ENCODE data around the gene LMBRD1. TPM values are rescaled to one million over a fixed set of nuclear protein-coding genes. Genes with fewer than 3 reads are reported as not detected.

Gene LMBRD1
- total RNA-seq, 4 donors from 2014 or later = 24.4 to 32.9 (median 28.9) TPM

GRCh38 chr6:69775941-69776340, 20.9 kb downstream of the LMBRD1 start:
- H3K9me3 ChIP-seq = no peaks in the 10 kb centered on the region
- intact Hi-C loops (cut with DNase I; ENCODE audit: low total_unique reads) = no loop called here
- H3K27me3 ChIP-seq = no peaks in the 10 kb centered on the region
- in situ Hi-C loops (cut with MboI; ENCODE audit: low sequenced_read_pairs in 4 of 4) = loop anchor here in 1 of 4 donors (25.0 kb wide), 1 partner anchor 786 kb away; the partner anchor contains the start of gene SDHAF4
- peaks cover 3 to 8% of the 10 kb centered on the region in 2 donors for H3K4me1 ChIP-seq
- no peak for TF ChIP-seq POLR2A (IDR thresholded peaks at IDR 0.05)
- no peak for TF ChIP-seq CTCF (IDR thresholded peaks at IDR 0.05 in 4 of 5, conservative IDR thresholded peaks at IDR 0.05 in 1 of 5)
- DNase-seq (no peak), ATAC-seq (no peak)
- H3K27ac ChIP-seq = no peak overlapping the region
- peaks cover 0 to 6% of the 10 kb centered on the region in 2 donors for H3K36me3 ChIP-seq
- no peak overlapping the region for H3K4me3 ChIP-seq

- TF ChIP-seq CTCF (IDR thresholded peaks at IDR 0.05 in 4 of 5, conservative IDR thresholded peaks at IDR 0.05 in 1 of 5) = no peak
- no peak for TF ChIP-seq POLR2A (IDR thresholded peaks at IDR 0.05)
- in situ Hi-C loops (cut with MboI; ENCODE audit: low sequenced_read_pairs in 4 of 4) = loop anchor here in 1 of 4 donors (25.0 kb wide), 1 partner anchor 787 kb away; the partner anchor contains the start of gene SDHAF4
- no peak overlapping the region for H3K4me3 ChIP-seq
These were observed 21.3 kb downstream of the LMBRD1 start for GRCh38 chr6:69775585-69775849.

GRCh38 chr6:69774740-69775584, 21.8 kb downstream of the LMBRD1 start:
- no peak overlapping the region for H3K4me3 ChIP-seq
- ATAC-seq (no peak), DNase-seq (no peak)
- peaks cover 0 to 6% of the 10 kb centered on the region in 2 donors for H3K36me3 ChIP-seq
- TF ChIP-seq CTCF (IDR thresholded peaks at IDR 0.05 in 4 of 5, conservative IDR thresholded peaks at IDR 0.05 in 1 of 5) = no peak
- TF ChIP-seq POLR2A (IDR thresholded peaks at IDR 0.05) = no peak
- H3K9me3 ChIP-seq = no peaks in the 10 kb centered on the region
- intact Hi-C loops (cut with DNase I; ENCODE audit: low total_unique reads) = no loop called here
- in situ Hi-C loops (cut with MboI; ENCODE audit: low sequenced_read_pairs in 4 of 4) = loop anchor here in 1 of 4 donors (25.0 kb wide), 1 partner anchor 787 kb away; the partner anchor contains the start of gene SDHAF4
- H3K27ac ChIP-seq = no peak overlapping the region
- no peaks in the 10 kb centered on the region for H3K4me1 ChIP-seq
- no peaks in the 10 kb centered on the region for H3K27me3 ChIP-seq

More at GRCh38 chr6:69775585-69775849, 21.3 kb downstream of the LMBRD1 start:
- peaks cover 0 to 6% of the 10 kb centered on the region in 2 donors for H3K36me3 ChIP-seq
- ATAC-seq (no peak), DNase-seq (no peak)
- no peak overlapping the region for H3K27ac ChIP-seq
- no peaks in the 10 kb centered on the region for H3K9me3 ChIP-seq
- H3K4me1 ChIP-seq = peaks cover 0 to 3% of the 10 kb centered on the region in 2 donors
- no peaks in the 10 kb centered on the region for H3K27me3 ChIP-seq
- intact Hi-C loops (cut with DNase I; ENCODE audit: low total_unique reads) = no loop called here

- in situ Hi-C loops (cut with MboI; ENCODE audit: low sequenced_read_pairs in 4 of 4) = no loop called here
- DNase-seq = no peak
- H3K9me3 ChIP-seq = no peaks in the 10 kb centered on the region
- no peaks in the 10 kb centered on the region for H3K27me3 ChIP-seq
- no peak overlapping the region for H3K27ac ChIP-seq
- H3K36me3 ChIP-seq = no peaks in the 10 kb centered on the region
- TF ChIP-seq POLR2A (IDR thresholded peaks at IDR 0.05) = no peak
- TF ChIP-seq CTCF (IDR thresholded peaks at IDR 0.05 in 4 of 5, conservative IDR thresholded peaks at IDR 0.05 in 1 of 5) = no peak
- intact Hi-C loops (cut with DNase I; ENCODE audit: low total_unique reads) = no loop called here
- no peaks in the 10 kb centered on the region for H3K4me1 ChIP-seq
- no peak for ATAC-seq
- no peak overlapping the region for H3K4me3 ChIP-seq
These were observed 25.5 kb downstream of the LMBRD1 start for GRCh38 chr6:69771158-69771906.
